Measurements from ENCODE around the gene PUM2.

GRCh38 chr2:20216130-20217025, 134.3 kb downstream of the PUM2 start:
- TF ChIP-seq POLR2A (IDR thresholded peaks at IDR 0.05; ENCODE audit: low read depth, low read length) (no peak), POLR2AphosphoS5 (IDR thresholded peaks at IDR 0.05; ENCODE audit: low read depth, low read length) (no peak)

Data from GM12892 (cell line).